Nephron (organoid): ENCODE results near the gene KCNMA1.
"Not testable (repeated sequence)": the region's sequence is repeated elsewhere in the genome, so short reads cannot be mapped to it uniquely, and the experiment has no call there.

Source experiments
- H3K27ac Mint-ChIP-seq, 3 experiments: 2 replicates each; pipeline ENCODE4 v1.8.0; 2020; ENCODE audit warnings: mixed read lengths in 3 of 3, mild to moderate bottlenecking in 2 of 3, moderate library complexity in 1 of 3
- H3K27me3 Mint-ChIP-seq: 2 replicates; pipeline ENCODE4 v1.8.0; 2021; ENCODE audit warnings: low read depth, mild to moderate bottlenecking, moderate library complexity, mixed read lengths
- H3K36me3 Mint-ChIP-seq: 2 replicates; pipeline ENCODE4 v1.8.0; 2020; ENCODE audit warnings: low read depth, mixed read lengths
- H3K4me1 Mint-ChIP-seq: 2 replicates; pipeline ENCODE4 v1.8.0; 2020; ENCODE audit warnings: mixed read lengths
- H3K4me3 Mint-ChIP-seq, 3 experiments: 2 replicates each; pipeline ENCODE4 v1.8.0; 2020; ENCODE audit warnings: mild to moderate bottlenecking in 3 of 3, mixed read lengths in 3 of 3, moderate library complexity in 2 of 3
- H3K9me3 Mint-ChIP-seq: 2 replicates; pipeline ENCODE4 v1.8.0; 2020; ENCODE audit warnings: mixed read lengths
- CTCF ChIP-seq, 3 experiments: fragments of 200-600 bp; sonication (generic); IDR thresholded peaks; one replicate each; pipeline ENCODE4 v1.5.0; 2021; ENCODE audit warnings: antibody characterized with exemption in 3 of 3; ENCODE audit not compliant: unreplicated experiment in 3 of 3

Gene KCNMA1

GRCh38 chr10:77391605-77392235 is 245.9 kb downstream of the KCNMA1 start:
- H3K27ac Mint-ChIP-seq: peak overlapping the region in 2 of 3 experiments; percentile 70 to 74
- H3K36me3 Mint-ChIP-seq: no peaks in the 10 kb centered on the region
- peak; percentile 45 to 51 (median 47) for TF ChIP-seq CTCF (IDR thresholded peaks at IDR 0.05; ENCODE audit: unreplicated experiment in 3 of 3)
- H3K27me3 Mint-ChIP-seq: peaks cover 13% of the 10 kb centered on the region
- H3K4me3 Mint-ChIP-seq: no peak overlapping the region
- peaks cover 86% of the 10 kb centered on the region for H3K4me1 Mint-ChIP-seq
- no peaks in the 10 kb centered on the region for H3K9me3 Mint-ChIP-seq

- H3K4me1 Mint-ChIP-seq: peaks cover 87% of the 10 kb centered on the region
- no peak overlapping the region for H3K4me3 Mint-ChIP-seq
- no peak for TF ChIP-seq CTCF (IDR thresholded peaks at IDR 0.05; ENCODE audit: unreplicated experiment in 3 of 3)
- H3K27ac Mint-ChIP-seq: peak overlapping the region in 1 of 3 experiments; percentile 13
- H3K9me3 Mint-ChIP-seq: no peaks in the 10 kb centered on the region
- H3K27me3 Mint-ChIP-seq: peaks cover 13% of the 10 kb centered on the region
- H3K36me3 Mint-ChIP-seq: no peaks in the 10 kb centered on the region
Observed at GRCh38 chr10:77390481-77390891, 247.1 kb downstream of the KCNMA1 start.

- Mint-ChIP-seq H3K27me3 (peaks cover 13% of the 10 kb centered on the region), H3K9me3 (no peaks in the 10 kb centered on the region), H3K36me3 (no peaks in the 10 kb centered on the region), H3K27ac (peak overlapping the region; percentile 20 to 90 (median 86)), H3K4me1 (peaks cover 74% of the 10 kb centered on the region), H3K4me3 (peak overlapping the region in 1 of 3 experiments; percentile 43)
- TF ChIP-seq CTCF (IDR thresholded peaks at IDR 0.05; ENCODE audit: unreplicated experiment in 3 of 3): no peak
Observed at GRCh38 chr10:77388571-77389100, 249.0 kb downstream of the KCNMA1 start.

GRCh38 chr10:77387701-77388100 is 249.9 kb downstream of the KCNMA1 start:
- H3K36me3 Mint-ChIP-seq, H3K9me3 Mint-ChIP-seq, H3K4me3 Mint-ChIP-seq: not testable (repeated sequence)
- Mint-ChIP-seq H3K27me3 (peaks cover 10% of the 10 kb centered on the region), H3K27ac (peak overlapping the region; percentile 86 to 90 (median 87)), H3K4me1 (peaks cover 65% of the 10 kb centered on the region)

GRCh38 chr10:77387247-77387646 is 250.4 kb downstream of the KCNMA1 start:
- Mint-ChIP-seq H3K27ac (peak overlapping the region; percentile 80 to 90 (median 83)), H3K4me1 (peaks cover 62% of the 10 kb centered on the region), H3K36me3 (no peaks in the 10 kb centered on the region), H3K9me3 (no peaks in the 10 kb centered on the region), H3K4me3 (no peak overlapping the region), H3K27me3 (peaks cover 8% of the 10 kb centered on the region)
- TF ChIP-seq CTCF (IDR thresholded peaks at IDR 0.05; ENCODE audit: unreplicated experiment in 3 of 3): no peak

- no peaks in the 10 kb centered on the region for H3K36me3 Mint-ChIP-seq
- no peaks in the 10 kb centered on the region for H3K9me3 Mint-ChIP-seq
- H3K27me3 Mint-ChIP-seq: peaks cover 8% of the 10 kb centered on the region
- no peak for TF ChIP-seq CTCF (IDR thresholded peaks at IDR 0.05; ENCODE audit: unreplicated experiment in 3 of 3)
- peak overlapping the region; percentile 3 to 48 (median 9) for H3K4me3 Mint-ChIP-seq
- peaks cover 61% of the 10 kb centered on the region for H3K4me1 Mint-ChIP-seq
- H3K27ac Mint-ChIP-seq: peak overlapping the region; percentile 80 to 90 (median 83)
Observed at GRCh38 chr10:77386838-77387237, 250.8 kb downstream of the KCNMA1 start.
